IPS-20b (cell line): ENCODE data around the gene GNE.

Experiments
- H3K27ac ChIP-seq: one replicate; pipeline ENCODE4 v1.5.1; 2013; ENCODE audit warnings: low read length
- H3K27me3 ChIP-seq: 2 replicates; pipeline ENCODE4 v1.6.1; 2013; ENCODE audit warnings: mild to moderate bottlenecking, low read length, inconsistent platforms; ENCODE audit not compliant: insufficient read depth
- H3K36me3 ChIP-seq: 2 replicates; pipeline ENCODE4 v1.6.1; 2013; ENCODE audit warnings: low read depth, mild to moderate bottlenecking, inconsistent platforms, low read length, moderate library complexity; ENCODE audit not compliant: insufficient read depth
- H3K4me1 ChIP-seq: 2 replicates; pipeline ENCODE4 v1.6.1; 2013; ENCODE audit warnings: mild to moderate bottlenecking, control low read depth, inconsistent platforms, low read length, moderate library complexity; ENCODE audit not compliant: insufficient read depth
- H3K4me3 ChIP-seq: 2 replicates; pipeline ENCODE4 v1.5.1; 2013; ENCODE audit warnings: mild to moderate bottlenecking, low read length, inconsistent platforms
- H3K9ac ChIP-seq: 2 replicates; pipeline ENCODE4 v1.6.1; 2013; ENCODE audit warnings: low read depth, mild to moderate bottlenecking, inconsistent platforms, low read length, moderate library complexity
- H3K9me3 ChIP-seq: 2 replicates; pipeline ENCODE4 v1.6.1; 2013; ENCODE audit warnings: mild to moderate bottlenecking, low read depth, low read length, inconsistent platforms; ENCODE audit not compliant: insufficient read depth

The GNE gene

GRCh38 chr9:36218011-36218410 is 40.2 kb downstream of the GNE start:
- no peaks in the 10 kb centered on the region for H3K4me1 ChIP-seq
- no peaks in the 10 kb centered on the region for H3K9me3 ChIP-seq
- H3K27me3 ChIP-seq = no peaks in the 10 kb centered on the region
- no peak overlapping the region for H3K27ac ChIP-seq
- H3K9ac ChIP-seq = no peak overlapping the region
- H3K4me3 ChIP-seq = no peak overlapping the region
- H3K36me3 ChIP-seq = peaks cover 91% of the 10 kb centered on the region

GRCh38 chr9:36217256-36217968 is 40.8 kb downstream of the GNE start:
- Histone ChIP-seq H3K4me1 (no peaks in the 10 kb centered on the region), H3K9ac (no peak overlapping the region), H3K27me3 (no peaks in the 10 kb centered on the region), H3K36me3 (peaks cover 91% of the 10 kb centered on the region), H3K9me3 (no peaks in the 10 kb centered on the region), H3K27ac (no peak overlapping the region), H3K4me3 (no peak overlapping the region)

- no peak overlapping the region for H3K27ac ChIP-seq
- H3K27me3 ChIP-seq = no peaks in the 10 kb centered on the region
- peaks cover 94% of the 10 kb centered on the region for H3K36me3 ChIP-seq
- H3K4me1 ChIP-seq = no peaks in the 10 kb centered on the region; the same call in 1 of the 2 replicates
- no peak overlapping the region for H3K4me3 ChIP-seq
- H3K9ac ChIP-seq = no peak overlapping the region
- H3K9me3 ChIP-seq = no peaks in the 10 kb centered on the region
Observed at GRCh38 chr9:36214571-36214970, 43.7 kb downstream of the GNE start.

- no peak overlapping the region for H3K4me3 ChIP-seq
- no peak overlapping the region for H3K27ac ChIP-seq
- H3K36me3 ChIP-seq = peaks cover 94% of the 10 kb centered on the region
- H3K4me1 ChIP-seq = no peaks in the 10 kb centered on the region; the same call in 1 of the 2 replicates
- no peaks in the 10 kb centered on the region for H3K9me3 ChIP-seq
- H3K27me3 ChIP-seq = no peaks in the 10 kb centered on the region
- no peak overlapping the region for H3K9ac ChIP-seq
Observed at GRCh38 chr9:36213989-36214388, 44.3 kb downstream of the GNE start.

GRCh38 chr9:36213387-36213786 is 44.9 kb downstream of the GNE start:
- H3K9me3 ChIP-seq = no peaks in the 10 kb centered on the region
- no peak overlapping the region for H3K4me3 ChIP-seq
- no peaks in the 10 kb centered on the region for H3K27me3 ChIP-seq
- no peak overlapping the region for H3K27ac ChIP-seq
- no peaks in the 10 kb centered on the region; the same call in 1 of the 2 replicates for H3K4me1 ChIP-seq
- H3K36me3 ChIP-seq = peaks cover 94% of the 10 kb centered on the region
- no peak overlapping the region for H3K9ac ChIP-seq

GRCh38 chr9:36211510-36211909 is 46.7 kb downstream of the GNE start:
- Histone ChIP-seq H3K9me3 (no peaks in the 10 kb centered on the region), H3K27me3 (no peaks in the 10 kb centered on the region), H3K9ac (no peak overlapping the region), H3K36me3 (peaks cover 96% of the 10 kb centered on the region), H3K4me3 (no peak overlapping the region), H3K4me1 (no peaks in the 10 kb centered on the region; the same call in 1 of the 2 replicates), H3K27ac (no peak overlapping the region)

GRCh38 chr9:36210722-36211121 is 47.5 kb downstream of the GNE start:
- no peak overlapping the region for H3K27ac ChIP-seq
- H3K4me3 ChIP-seq = no peak overlapping the region
- peaks cover 99% of the 10 kb centered on the region for H3K36me3 ChIP-seq
- no peaks in the 10 kb centered on the region for H3K9me3 ChIP-seq
- no peak overlapping the region for H3K9ac ChIP-seq
- no peaks in the 10 kb centered on the region for H3K27me3 ChIP-seq
- no peaks in the 10 kb centered on the region; the same call in 1 of the 2 replicates for H3K4me1 ChIP-seq

GRCh38 chr9:36208521-36209253 is 49.6 kb downstream of the GNE start:
- Histone ChIP-seq H3K9ac (no peak overlapping the region), H3K36me3 (peaks cover 99% of the 10 kb centered on the region), H3K27me3 (no peaks in the 10 kb centered on the region), H3K4me1 (no peaks in the 10 kb centered on the region; the same call in 1 of the 2 replicates), H3K9me3 (no peaks in the 10 kb centered on the region), H3K4me3 (no peak overlapping the region), H3K27ac (no peak overlapping the region)

GRCh38 chr9:36207546-36208012 is 50.7 kb downstream of the GNE start:
- no peaks in the 10 kb centered on the region for H3K27me3 ChIP-seq
- no peaks in the 10 kb centered on the region for H3K9me3 ChIP-seq
- no peaks in the 10 kb centered on the region; the same call in 1 of the 2 replicates for H3K4me1 ChIP-seq
- H3K9ac ChIP-seq = no peak overlapping the region
- no peak overlapping the region for H3K4me3 ChIP-seq
- H3K36me3 ChIP-seq = peaks cover 99% of the 10 kb centered on the region
- no peak overlapping the region for H3K27ac ChIP-seq

- Histone ChIP-seq H3K9ac (no peak overlapping the region), H3K9me3 (no peaks in the 10 kb centered on the region), H3K4me3 (no peak overlapping the region), H3K27ac (no peak overlapping the region), H3K36me3 (peaks cover 99% of the 10 kb centered on the region), H3K4me1 (no peaks in the 10 kb centered on the region; the same call in 1 of the 2 replicates), H3K27me3 (no peaks in the 10 kb centered on the region)
Observed at GRCh38 chr9:36207016-36207415, 51.2 kb downstream of the GNE start.

GRCh38 chr9:36204906-36205547 is 53.2 kb downstream of the GNE start:
- Histone ChIP-seq H3K9me3 (no peaks in the 10 kb centered on the region), H3K4me3 (no peak overlapping the region), H3K27me3 (no peaks in the 10 kb centered on the region), H3K4me1 (no peaks in the 10 kb centered on the region), H3K36me3 (peaks cover 99% of the 10 kb centered on the region), H3K27ac (no peak overlapping the region), H3K9ac (no peak overlapping the region)
